HepG2 (cell line): ENCODE measurements around the gene CD276. TPM values are rescaled to one million over a fixed set of nuclear protein-coding genes. Genes with fewer than 3 reads are reported as not detected.
A peak's percentile ranks its signal among the peaks of the same experiment; 100 is the strongest.

ENCODE experiments used
- ATAC-seq: fragments of 200-7000 bp; cut with Tn5 transposase; 3 replicates; pipeline ENCODE4 v1.9.1; 2020; ENCODE audit warnings: mild to moderate bottlenecking, moderate library complexity
- Bru-seq: library from RNA; stranded (reverse); fragments of 400-500 nt; gene quantifications from one replicate; lab custom pipeline; 2021; lab: Mats Ljungman, UMichigan
- BruChase-seq, 2 experiments: library from RNA; stranded (reverse); fragments of 400-500 nt; gene quantifications; one replicate each; lab custom pipeline; 2021; lab: Mats Ljungman, UMichigan
- BruUV-seq: library from RNA; stranded (reverse); fragments of 400-500 nt; replicated peaks from 2 replicates; lab custom pipeline; 2021; lab: Mats Ljungman, UMichigan
- CTCF ChIA-PET: fragments of 300-600 bp; formaldehyde crosslinking; extraction: SDS; loops from one replicate; lab custom pipeline; 2021; ENCODE audit warnings: low total read pairs, inconsistent platforms, low intra/inter-chr PET ratio; lab: Yijun Ruan, JAX
- POLR2A ChIA-PET: fragments of 350-600 bp; sonication (Branson Sonifier 250); formaldehyde crosslinking; loops from one replicate; lab custom pipeline; 2020; ENCODE audit warnings: antibody characterized with exemption, inconsistent platforms; lab: Yijun Ruan, JAX
- DNase-seq: peaks from one replicate; pipeline ENCODE4 v3.0.0-alpha.2; 2015; ENCODE audit warnings: low spot score
- FAIRE-seq: peaks from 3 replicates; lab custom pipeline; 2011; peaks lifted over from hg19 to GRCh38; lab: Jason Lieb, UNC
- H2AFZ ChIP-seq: one replicate; pipeline ENCODE4 v1.6.1; 2011; ENCODE audit warnings: low read length, inconsistent platforms
- H3K27ac ChIP-seq: fragments of 300-600 bp; 3 replicates; pipeline ENCODE4 v1.8.0; 2011; ENCODE audit warnings: mixed run types, mild to moderate bottlenecking, mixed read lengths, low read length, inconsistent platforms; ENCODE audit not compliant: insufficient read depth; ENCODE audit errors: extremely low read length
- H3K27me3 ChIP-seq, 2 experiments: fragments of 200-600 bp in 1 of 2; 2 replicates in 1 of 2; 3 replicates in 1 of 2; pipeline versions ENCODE4 v1.6.0 to v1.8.0; 2011; ENCODE audit warnings: low read length in 2 of 2, mild to moderate bottlenecking in 2 of 2, moderate library complexity in 2 of 2, inconsistent platforms in 1 of 2; ENCODE audit not compliant: insufficient read depth in 2 of 2, control insufficient read depth in 1 of 2
- H3K36me3 ChIP-seq, 2 experiments: fragments of 200-600 bp in 1 of 2; replicated peaks in 1 of 2; 2 replicates in 1 of 2; 3 replicates in 1 of 2; pipeline versions ENCODE4 v1.5.1 to v1.8.0; 2011; ENCODE audit warnings: low read length in 2 of 2, inconsistent platforms in 1 of 2; ENCODE audit not compliant: insufficient read depth in 2 of 2, control insufficient read depth in 1 of 2
- H3K4me1 ChIP-seq: 2 replicates; pipeline ENCODE4 v1.5.1; 2012; ENCODE audit warnings: low read length, inconsistent platforms; ENCODE audit not compliant: insufficient read depth
- H3K4me2 ChIP-seq: 2 replicates; pipeline ENCODE4 v1.6.0; 2011; ENCODE audit warnings: low read depth, low read length, inconsistent platforms
- H3K4me3 ChIP-seq, 3 experiments: fragments of 200-600 bp in 1 of 3; sonication (generic), shearing (Covaris generic) in 1 of 3; replicated peaks in 1 of 3; 2 replicates each; pipeline ENCODE4 v1.5.1; 2011 to 2016; ENCODE audit warnings: low read length in 3 of 3, inconsistent platforms in 2 of 3, low read depth in 2 of 3, mild to moderate bottlenecking in 2 of 3, control low read depth in 1 of 3, mixed read lengths in 1 of 3; ENCODE audit not compliant: insufficient read depth in 1 of 3
- H3K79me2 ChIP-seq: one replicate; pipeline ENCODE4 v1.6.1; 2011; ENCODE audit warnings: low read length, inconsistent platforms; ENCODE audit not compliant: insufficient read depth
- H3K9ac ChIP-seq: 2 replicates; pipeline ENCODE4 v1.6.0; 2011; ENCODE audit warnings: mild to moderate bottlenecking, low read depth, low read length, inconsistent platforms; ENCODE audit not compliant: insufficient read depth
- H3K9me3 ChIP-seq: 2 replicates; pipeline ENCODE4 v1.5.1; 2012; ENCODE audit warnings: mild to moderate bottlenecking, low read length
- H4K20me1 ChIP-seq: 2 replicates; pipeline ENCODE4 v1.6.0; 2011; ENCODE audit warnings: inconsistent platforms, mild to moderate bottlenecking, low read length, moderate library complexity; ENCODE audit not compliant: insufficient read depth
- AHR ChIP-seq: IDR thresholded peaks from 2 replicates; pipeline ENCODE4 v1.6.1; 2018; ENCODE audit warnings: missing genetic modification reagents, missing compliant biosample characterization
- CREB1 ChIP-seq, 2 experiments: fragments of 450-650 bp in 1 of 2; IDR thresholded peaks; 2 replicates each; pipeline ENCODE4 v1.6.1; 2016 to 2017; ENCODE audit warnings: control low read depth in 1 of 2, mild to moderate bottlenecking in 1 of 2, missing compliant biosample characterization in 1 of 2, missing genetic modification characterization in 1 of 2
- FOXK2 ChIP-seq: fragments of 450-650 bp; IDR thresholded peaks from 2 replicates; pipeline ENCODE4 v1.6.1; 2016
- MTA1 ChIP-seq: sonication (generic); formaldehyde crosslinking; IDR thresholded peaks from 2 replicates; pipeline ENCODE4 v1.4.0; 2020; ENCODE audit warnings: missing genetic modification reagents, mild to moderate bottlenecking, borderline replicate concordance
- POGZ ChIP-seq: sonication (generic); formaldehyde crosslinking; IDR thresholded peaks from 2 replicates; pipeline ENCODE4 v1.4.0; 2020; ENCODE audit warnings: mild to moderate bottlenecking, missing genetic modification reagents
- SP2 ChIP-seq: sonication (generic); formaldehyde crosslinking; IDR thresholded peaks from 2 replicates; pipeline ENCODE4 v1.5.1; 2020; ENCODE audit warnings: mild to moderate bottlenecking, missing genetic modification reagents
- SRF ChIP-seq: IDR thresholded peaks from 2 replicates; pipeline ENCODE4 v1.6.1; 2011; ENCODE audit warnings: mild to moderate bottlenecking, low read depth, low read length, moderate library complexity
- SRSF4 ChIP-seq: fragments of 200-400 bp; formaldehyde crosslinking; IDR thresholded peaks from one replicate; pipeline ENCODE4 v1.6.1; 2018; ENCODE audit warnings: mild to moderate bottlenecking, low read depth, low read length, moderate library complexity; ENCODE audit not compliant: poor library complexity, severe bottlenecking
- TARDBP ChIP-seq: sonication (generic); formaldehyde crosslinking; IDR thresholded peaks from 2 replicates; pipeline ENCODE4 v1.8.0; 2022; ENCODE audit warnings: mild to moderate bottlenecking, missing genetic modification reagents
- ZNF749 ChIP-seq: sonication (generic); formaldehyde crosslinking; IDR thresholded peaks from 2 replicates; pipeline ENCODE4 v1.8.0; 2022; ENCODE audit warnings: mild to moderate bottlenecking, missing genetic modification reagents, moderate library complexity, borderline replicate concordance
- ZSCAN5A ChIP-seq: sonication (generic); formaldehyde crosslinking; IDR thresholded peaks from 2 replicates; pipeline ENCODE4 v1.8.0; 2022; ENCODE audit warnings: mild to moderate bottlenecking, missing genetic modification reagents, borderline replicate concordance
- WGBS: methylation state at CpG from one replicate; pipeline ENCODE4 v1.1.6; 2017; ENCODE audit warnings: low lambda C conversion rate; 5-methylcytosine and 5-hydroxymethylcytosine counted together
- in situ Hi-C: cut with HindIII; loops from 2 replicates; pipeline ENCODE4 v1.10.0; 2017; ENCODE audit warnings: low pct_unique_long_range_greater_than_20kb; ENCODE audit not compliant: extremely low pct_ligation_motif_present
- intact Hi-C: fragments of 100-400 bp; cut with micrococcal nuclease; formaldehyde crosslinking; loops from one replicate; pipeline ENCODE4 v1.10.0; 2022; ENCODE audit not compliant: unreplicated experiment
- long read RNA-seq, 2 experiments: library from RNA in 1 of 2; library from polyadenylated mRNA in 1 of 2; stranded (forward) in 1 of 2; unstranded in 1 of 2; transcript quantifications; one replicate each; pipeline ENCODE4 v2.0.0, GENCODE V29; 2019 to 2022
- polyA minus RNA-seq, 3 experiments: library from RNA; depleted of rRNA, polyadenylated mRNA; stranded (reverse); fragments of >200 nt; gene quantifications; 2 replicates each; pipeline ENCODE4 v1.2.3, GENCODE V29; 2011; ENCODE audit warnings: low replicate concordance in 1 of 3
- polyA plus RNA-seq, 8 experiments: library from polyadenylated mRNA; depleted of rRNA in 3 of 8; stranded (reverse) in 7 of 8; unstranded in 1 of 8; fragments of >200 nt; fragmentation: Illumina TruSeq in 4 of 8; extraction: Trizol in 4 of 8; gene quantifications; 2 replicates each; pipeline versions ENCODE4 v1.2.1 to v1.2.3, GENCODE V29; 2011 to 2016; ENCODE audit warnings: low read depth in 4 of 8, missing spikeins in 1 of 8, mixed read lengths in 1 of 8; ENCODE audit not compliant: insufficient read depth in 1 of 8
- total RNA-seq, 5 experiments: library from RNA; depleted of rRNA; stranded (reverse); fragments of >200 nt; fragmentation: Illumina TruSeq; extraction: Trizol; gene quantifications; 2 replicates each; pipeline ENCODE4 v1.2.3, GENCODE V29; 2016; ENCODE audit warnings: low read depth in 1 of 5
- TF ChIP-seq, protein P1 (sequence below): IDR thresholded peaks from 2 replicates; pipeline ENCODE4 v1.6.1; 2016; ENCODE audit warnings: low read depth, control low read depth

The CD276 gene
- total RNA-seq (2016; rRNA removed; fragmentation: Illumina TruSeq; extraction: Trizol) (32.4 and 55.2 TPM in 2 replicates), polyA plus RNA-seq (2011; rRNA removed) (24.6 and 28.0 TPM in 2 replicates), polyA minus RNA-seq (2011; rRNA and poly(A)+ RNA removed; ENCODE audit: low replicate concordance) (41.0 and 52.9 TPM in 2 replicates), Bru-seq, nascent RNA (percentile 71 among the genes with signal in this experiment), BruChase-seq, experiment 1, labeled RNA remaining after a 6-hour chase (percentile 78 among the genes with signal in this experiment), BruChase-seq, experiment 2, labeled RNA remaining after a 2-hour chase (percentile 76 among the genes with signal in this experiment)
- 16.9 and 18.3 TPM in 2 replicates for total RNA-seq (2016; cell fraction: cytosol; rRNA removed; fragmentation: Illumina TruSeq; extraction: Trizol; ENCODE audit: low read depth)
- total RNA-seq (2016; cell fraction: insoluble cytoplasmic fraction; rRNA removed; fragmentation: Illumina TruSeq; extraction: Trizol): 24.4 and 61.0 TPM in 2 replicates
- 46.3 and 47.7 TPM in 2 replicates for total RNA-seq (2016; cell fraction: membrane; rRNA removed; fragmentation: Illumina TruSeq; extraction: Trizol)
- total RNA-seq (2016; cell fraction: nucleus; rRNA removed; fragmentation: Illumina TruSeq; extraction: Trizol): 42.6 and 54.3 TPM in 2 replicates
- 15.5 and 19.6 TPM in 2 replicates for polyA plus RNA-seq (2011; cell fraction: cytosol; rRNA removed)
- polyA plus RNA-seq (2011; cell fraction: nucleus; rRNA removed): 50.4 and 51.5 TPM in 2 replicates
- 33.8 and 47.0 TPM in 2 replicates for polyA plus RNA-seq (2012)
- polyA plus RNA-seq (2016; cell fraction: cytosol; fragmentation: Illumina TruSeq; extraction: Trizol; ENCODE audit: low read depth): 17.0 and 19.2 TPM in 2 replicates
- 38.5 and 39.5 TPM in 2 replicates for polyA plus RNA-seq (2016; cell fraction: insoluble cytoplasmic fraction; fragmentation: Illumina TruSeq; extraction: Trizol; ENCODE audit: low read depth)
- polyA plus RNA-seq (2016; cell fraction: membrane; fragmentation: Illumina TruSeq; extraction: Trizol; ENCODE audit: low read depth): 40.0 and 45.8 TPM in 2 replicates
- 118 and 128 TPM in 2 replicates for polyA plus RNA-seq (2016; cell fraction: nucleus; fragmentation: Illumina TruSeq; extraction: Trizol; ENCODE audit: insufficient read depth, low read depth)
- polyA minus RNA-seq (2011; cell fraction: cytosol; rRNA and poly(A)+ RNA removed): 26.4 and 27.7 TPM in 2 replicates
- polyA minus RNA-seq (2011; cell fraction: nucleus; rRNA and poly(A)+ RNA removed): 17.9 TPM in 2 replicates
- long read RNA-seq, experiment 1, transcript CD276-202 (10 exons, 3,469 nt): major isoform, 16 of 24 reads
- long read RNA-seq, experiment 1, partial matches to known transcripts: 3 of 24 reads
- long read RNA-seq, experiment 1, other reads (novel, unspliced or antisense): 4 of 24 reads
- long read RNA-seq, experiment 2, transcript CD276-202 (10 exons, 3,469 nt): major isoform, 32 of 92 reads
- long read RNA-seq, experiment 2, partial matches to known transcripts: 21 of 92 reads
- long read RNA-seq, experiment 2, other reads (novel, unspliced or antisense): 36 of 92 reads

DNA sequence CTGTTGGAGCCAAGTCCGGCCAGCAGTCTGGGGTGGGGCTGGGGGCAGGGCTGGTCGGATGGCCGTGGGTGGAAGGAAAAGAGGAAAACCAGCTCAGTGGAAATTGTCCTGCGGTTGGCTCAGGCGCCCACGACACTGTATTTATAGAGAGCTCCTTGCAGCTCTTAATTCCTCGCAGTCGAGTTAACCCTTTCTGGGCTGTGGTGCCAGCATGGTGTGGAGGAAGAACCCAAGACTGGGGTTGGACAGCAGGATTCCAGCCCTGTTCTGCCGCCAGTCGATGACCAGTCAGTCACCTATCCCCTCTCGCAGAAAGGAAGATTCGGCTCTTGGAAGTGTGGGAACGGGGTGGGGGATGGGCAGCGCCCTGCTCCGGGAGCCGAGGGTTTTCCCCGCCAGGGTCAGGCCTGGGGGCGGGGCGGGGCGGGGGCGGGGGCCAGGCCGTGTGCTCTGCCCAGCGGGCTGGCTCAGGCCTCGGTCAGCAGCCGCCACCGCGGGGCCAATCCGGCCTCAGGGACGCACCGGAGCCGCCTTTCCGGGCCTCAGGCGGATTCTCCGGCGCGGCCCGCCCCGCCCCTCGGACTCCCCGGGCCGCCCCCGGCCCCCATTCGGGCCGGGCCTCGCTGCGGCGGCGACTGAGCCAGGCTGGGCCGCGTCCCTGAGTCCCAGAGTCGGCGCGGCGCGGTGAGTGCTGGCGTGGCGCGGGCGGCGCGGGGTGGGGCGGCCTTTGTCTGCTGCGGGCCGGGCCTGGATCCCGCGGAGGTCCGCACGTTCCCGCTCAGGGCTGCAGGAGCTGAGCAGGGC, at the start of gene CD276:
Gene CD276 (plus strand): TSS at position 607 of the 804 bp plus-strand sequence. CDS start 15,257 bp downstream, outside the sequence.
- Histone ChIP-seq H3K27me3 (peaks cover 2 to 12% of the 10 kb centered on the region in 2 experiments; a peak in 2 of 5 replicates), H3K79me2 (peaks cover 35% of the 10 kb centered on the region), H3K4me1 (peaks cover 57% of the 10 kb centered on the region), H4K20me1 (peaks cover 12% of the 10 kb centered on the region), H2AFZ (peak within 1 kb of the TSS; percentile 76), H3K9me3 (no peaks in the 10 kb centered on the region), H3K4me2 (peak within 1 kb of the TSS; percentile 90), H3K36me3 (no peaks in the 10 kb centered on the region), H3K27ac (peak within 1 kb of the TSS; percentile 84), H3K9ac (peak within 1 kb of the TSS; percentile 85), H3K4me3 (peak within 1 kb of the TSS; percentile 92 to 97 (median 94))
- peak; percentile 88 for ATAC-seq
- WGBS: 4% methylated on average over 12 of the region's 69 CpGs
- in situ Hi-C loops: no loop called here
- intact Hi-C loops: no loop called here
- DNase-seq: peak; percentile 61
- POLR2A ChIA-PET: interaction anchor here (0.6 to 2.6 kb wide), 4 partner anchors 11 to 215 kb away, joined by 3 to 15 read pairs (median 6); partner anchors contain the start of gene NPTN
- FAIRE-seq: no peak
- no TSS peak for BruUV-seq
- CTCF ChIA-PET: interaction anchor here (1.7 kb wide), 1 partner anchor 16 kb away, joined by 12 read pairs; no protein-coding TSS in a partner anchor
- TF ChIP-seq AHR (CRISPR knock-in tag) (no peak), ZSCAN5A (CRISPR knock-in tag) (0 out of 2 replicates have a peak, but pooled peaks have one; percentile 51), POGZ (0 out of 2 replicates have a peak, but pooled peaks have one; percentile 7), CREB1 (IDR thresholded peaks at IDR 0.05) (no peak), CREB1 (CRISPR knock-in tag; IDR thresholded peaks at IDR 0.05) (no peak), FOXK2 (no peak), SP2 (CRISPR knock-in tag) (0 out of 2 replicates have a peak, but pooled peaks have one; percentile 14), SRSF4 (no peak), ZNF749 (CRISPR knock-in tag) (no peak), TARDBP (CRISPR knock-in tag) (peak; percentile 21; the same call in 1 of the 2 replicates), MTA1 (CRISPR knock-in tag) (no peak), SRF (no peak)
- TF ChIP-seq, protein P1, sequence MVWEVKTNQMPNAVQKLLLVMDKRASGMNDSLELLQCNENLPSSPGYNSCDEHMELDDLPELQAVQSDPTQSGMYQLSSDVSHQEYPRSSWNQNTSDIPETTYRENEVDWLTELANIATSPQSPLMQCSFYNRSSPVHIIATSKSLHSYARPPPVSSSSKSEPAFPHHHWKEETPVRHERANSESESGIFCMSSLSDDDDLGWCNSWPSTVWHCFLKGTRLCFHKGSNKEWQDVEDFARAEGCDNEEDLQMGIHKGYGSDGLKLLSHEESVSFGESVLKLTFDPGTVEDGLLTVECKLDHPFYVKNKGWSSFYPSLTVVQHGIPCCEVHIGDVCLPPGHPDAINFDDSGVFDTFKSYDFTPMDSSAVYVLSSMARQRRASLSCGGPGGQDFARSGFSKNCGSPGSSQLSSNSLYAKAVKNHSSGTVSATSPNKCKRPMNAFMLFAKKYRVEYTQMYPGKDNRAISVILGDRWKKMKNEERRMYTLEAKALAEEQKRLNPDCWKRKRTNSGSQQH (CRISPR knock-in tag): no peak
